ENCODE measurements around the gene SCAND1. TPM values are rescaled to one million over a fixed set of nuclear protein-coding genes. Genes with fewer than 3 reads are reported as not detected.

Gene SCAND1
- total RNA-seq, 4 donors from 2014 or later: 70.0 to 122 (median 89.9) TPM

DNA sequence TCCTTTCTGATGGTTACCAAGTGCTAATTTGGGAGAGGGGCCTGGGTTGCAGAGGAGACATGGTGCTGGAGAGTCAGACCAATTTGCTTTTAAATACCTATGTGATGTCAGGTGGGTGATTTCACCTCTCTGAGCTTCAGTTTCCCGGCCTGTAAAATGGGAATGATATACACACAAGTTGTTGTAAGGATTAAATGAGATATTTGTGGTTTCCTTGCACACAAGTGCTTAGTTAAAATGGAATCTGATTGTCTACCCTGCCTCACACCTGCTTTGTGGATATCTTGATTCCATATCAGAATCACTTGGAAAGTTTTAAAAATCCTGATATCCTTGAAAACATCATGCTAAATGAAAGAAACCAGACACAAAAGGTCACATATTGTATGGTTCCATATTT, 44.5 kb downstream of the SCAND1 start:
- DNase-seq (ENCODE audit: low spot score in 2 of 2): peak in 1 of 2 donors; percentile 37
- WGBS, 2 donors: 96 to 100% methylated on average over 1 of the region's 1 CpG
- TF ChIP-seq POLR2A (IDR thresholded peaks at IDR 0.05): no peak
- TF ChIP-seq, protein P1, sequence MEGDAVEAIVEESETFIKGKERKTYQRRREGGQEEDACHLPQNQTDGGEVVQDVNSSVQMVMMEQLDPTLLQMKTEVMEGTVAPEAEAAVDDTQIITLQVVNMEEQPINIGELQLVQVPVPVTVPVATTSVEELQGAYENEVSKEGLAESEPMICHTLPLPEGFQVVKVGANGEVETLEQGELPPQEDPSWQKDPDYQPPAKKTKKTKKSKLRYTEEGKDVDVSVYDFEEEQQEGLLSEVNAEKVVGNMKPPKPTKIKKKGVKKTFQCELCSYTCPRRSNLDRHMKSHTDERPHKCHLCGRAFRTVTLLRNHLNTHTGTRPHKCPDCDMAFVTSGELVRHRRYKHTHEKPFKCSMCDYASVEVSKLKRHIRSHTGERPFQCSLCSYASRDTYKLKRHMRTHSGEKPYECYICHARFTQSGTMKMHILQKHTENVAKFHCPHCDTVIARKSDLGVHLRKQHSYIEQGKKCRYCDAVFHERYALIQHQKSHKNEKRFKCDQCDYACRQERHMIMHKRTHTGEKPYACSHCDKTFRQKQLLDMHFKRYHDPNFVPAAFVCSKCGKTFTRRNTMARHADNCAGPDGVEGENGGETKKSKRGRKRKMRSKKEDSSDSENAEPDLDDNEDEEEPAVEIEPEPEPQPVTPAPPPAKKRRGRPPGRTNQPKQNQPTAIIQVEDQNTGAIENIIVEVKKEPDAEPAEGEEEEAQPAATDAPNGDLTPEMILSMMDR (IDR thresholded peaks at IDR 0.05): no peak
- H3K4me3 ChIP-seq (ENCODE audit: low read depth, poor library complexity, severe bottlenecking): no peak overlapping the region
- intact Hi-C loops (cut with DNase I; ENCODE audit: low total_unique reads): no loop called here

DNA sequence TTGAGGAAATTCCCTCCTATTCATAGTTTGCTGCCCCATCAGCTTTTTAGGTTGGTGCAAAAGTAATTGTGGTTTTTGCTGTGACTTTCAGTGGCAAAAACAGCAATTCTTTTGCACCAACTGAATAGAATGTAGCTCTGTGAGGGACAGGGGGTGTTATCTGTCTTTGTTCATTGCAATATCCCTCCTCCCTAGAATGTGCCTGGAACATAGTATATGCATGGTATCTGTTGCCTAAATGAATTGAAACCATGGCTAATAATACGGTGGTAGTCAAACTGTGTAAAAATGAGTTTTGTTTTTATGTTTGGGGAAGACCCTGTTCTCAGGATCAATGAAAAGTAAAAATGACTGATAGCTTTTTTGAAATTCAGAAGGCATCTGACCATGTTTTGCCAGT, 45.1 kb downstream of the SCAND1 start:
- no peak overlapping the region for H3K4me3 ChIP-seq (ENCODE audit: low read depth, poor library complexity, severe bottlenecking)
- TF ChIP-seq, protein P1 (IDR thresholded peaks at IDR 0.05): no peak
- TF ChIP-seq POLR2A (IDR thresholded peaks at IDR 0.05): no peak
- intact Hi-C loops (cut with DNase I; ENCODE audit: low total_unique reads): no loop called here
- 91% methylated on average over 1 of the region's 1 CpG for WGBS, 2 donors
- DNase-seq (ENCODE audit: low spot score in 2 of 2): no peak

- peak in 1 of 2 donors; percentile 25 for DNase-seq (ENCODE audit: low spot score in 2 of 2)
- H3K4me3 ChIP-seq (ENCODE audit: low read depth, poor library complexity, severe bottlenecking): no peak overlapping the region
- intact Hi-C loops (cut with DNase I; ENCODE audit: low total_unique reads): no loop called here
- no peak for TF ChIP-seq POLR2A (IDR thresholded peaks at IDR 0.05)
- TF ChIP-seq, protein P1 (IDR thresholded peaks at IDR 0.05): no peak
Observed at GRCh38 chr20:35908007-35908406, 46.3 kb downstream of the SCAND1 start.

DNA sequence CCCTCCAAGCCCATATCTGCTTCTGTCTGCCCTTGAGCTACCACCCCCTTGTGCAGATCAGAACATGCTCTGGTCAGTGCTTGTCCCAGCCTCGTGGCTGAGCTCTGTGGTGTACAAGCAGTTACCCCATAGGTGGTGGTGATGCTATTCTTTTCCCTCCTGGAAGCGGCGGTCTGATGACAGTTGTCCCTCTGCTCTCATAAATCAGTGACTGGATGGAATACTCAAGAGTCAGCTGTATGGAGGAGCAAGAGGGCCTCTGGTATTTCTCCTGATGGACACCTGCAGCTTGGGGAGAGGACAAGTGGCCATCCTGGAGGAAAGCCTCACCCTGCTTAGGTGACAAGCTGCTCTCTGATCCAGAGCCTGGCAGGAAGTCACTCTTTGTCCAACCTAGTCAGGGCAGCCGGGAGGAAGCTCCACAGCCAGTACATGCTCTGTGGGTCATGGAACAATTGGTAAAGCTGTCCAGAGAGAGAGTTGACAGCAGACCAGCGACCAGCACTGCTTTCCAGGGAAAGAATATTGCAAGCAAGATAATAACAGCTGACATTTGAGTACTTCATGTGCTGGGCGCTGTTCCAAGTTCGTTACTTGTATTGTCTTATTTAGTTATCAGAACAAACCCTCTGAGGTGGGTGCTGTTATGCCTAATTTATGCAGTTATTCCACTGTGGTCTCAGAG, 47.1 kb downstream of the SCAND1 start:
- WGBS, 2 donors: 69 to 86% methylated on average over 7 of the region's 7 CpGs
- H3K4me3 ChIP-seq (ENCODE audit: low read depth, poor library complexity, severe bottlenecking): no peak overlapping the region
- TF ChIP-seq, protein P1 (IDR thresholded peaks at IDR 0.05): no peak
- TF ChIP-seq POLR2A (IDR thresholded peaks at IDR 0.05): no peak
- peak; percentile 28 to 78 for DNase-seq (ENCODE audit: low spot score in 2 of 2)
- intact Hi-C loops (cut with DNase I; ENCODE audit: low total_unique reads): no loop called here

DNA sequence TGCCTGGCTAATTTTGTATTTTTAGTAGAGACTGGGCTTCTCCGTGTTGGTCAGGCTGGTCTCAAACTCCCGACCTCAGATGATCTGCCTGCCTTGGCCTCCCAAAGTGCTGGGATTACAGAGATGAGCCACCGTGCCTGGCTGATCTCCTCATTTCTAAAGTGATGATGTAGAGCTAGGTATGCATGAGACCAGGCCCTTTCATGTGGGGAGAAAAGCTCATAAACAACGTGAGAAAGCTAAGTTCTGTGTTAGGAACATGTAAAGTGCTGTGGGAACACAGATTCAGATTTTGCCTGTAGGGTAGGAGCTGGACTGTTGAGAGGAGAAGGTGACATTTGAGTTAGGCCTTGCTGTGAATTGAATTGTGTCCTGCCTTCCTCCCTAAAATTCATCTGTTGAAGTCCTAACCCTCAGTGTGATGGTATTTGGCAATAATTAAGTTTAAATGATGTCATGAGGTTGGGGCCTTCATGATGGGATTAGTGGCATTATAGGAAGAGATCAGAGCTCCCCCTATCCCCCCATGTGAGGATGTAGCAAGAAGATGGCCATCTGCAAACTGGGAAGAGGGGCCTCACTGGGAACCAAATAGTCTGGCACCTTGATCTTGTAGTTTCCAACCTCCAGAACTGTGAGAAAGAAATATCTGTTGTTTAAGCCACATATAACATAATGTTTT, 49.2 kb downstream of the SCAND1 start:
- WGBS, 2 donors: 71 to 92% methylated on average over 4 of the region's 4 CpGs
- intact Hi-C loops (cut with DNase I; ENCODE audit: low total_unique reads): no loop called here
- DNase-seq (ENCODE audit: low spot score in 2 of 2): no peak
- TF ChIP-seq, protein P1 (IDR thresholded peaks at IDR 0.05): no peak
- TF ChIP-seq POLR2A (IDR thresholded peaks at IDR 0.05): no peak
- no peak overlapping the region for H3K4me3 ChIP-seq (ENCODE audit: low read depth, poor library complexity, severe bottlenecking)
